ENCODE measurements around the gene PDE6A. TPM values are rescaled to one million over a fixed set of nuclear protein-coding genes. Genes with fewer than 3 reads are reported as not detected.
A peak's percentile ranks its signal among the peaks of the same experiment; 100 is the strongest.

The PDE6A gene

DNA sequence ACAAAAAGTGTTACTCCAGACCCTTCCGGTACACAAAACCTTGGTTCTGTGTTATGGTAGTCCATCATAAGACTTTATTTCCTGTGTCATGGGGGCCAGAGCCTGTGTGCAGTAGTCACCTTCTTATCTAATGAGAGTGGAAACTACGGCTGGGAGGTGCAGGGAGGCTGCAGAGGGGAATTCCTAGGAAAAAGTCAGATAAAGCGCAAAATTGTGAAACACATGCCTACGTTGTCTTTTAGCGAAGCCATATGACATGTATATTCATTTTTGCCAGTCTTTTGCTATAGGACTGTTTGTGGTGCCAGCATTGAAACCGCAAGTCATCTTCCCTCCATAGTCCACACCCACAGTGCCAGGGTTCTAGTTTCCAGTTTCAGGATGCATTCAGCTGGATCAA is 133.7 kb downstream of the PDE6A start:
- Histone ChIP-seq H3K4me2 (ENCODE audit: low read length, poor library complexity, severe bottlenecking) (no peak overlapping the region), H2AK5ac (ENCODE audit: low read length, severe bottlenecking) (no peak overlapping the region), H3K79me1 (replicated peaks; ENCODE audit: low read length, poor library complexity, severe bottlenecking) (peaks cover 10% of the 10 kb centered on the region), H3K18ac (ENCODE audit: low read depth in 1 of 2, low read length in 2 of 2) (no peak overlapping the region), H2BK120ac (ENCODE audit: low read depth, low read length) (no peak overlapping the region), H2BK5ac (ENCODE audit: low read depth, low read length, poor library complexity, severe bottlenecking) (no peak overlapping the region), H3K9ac (ENCODE audit: low read length) (no peak overlapping the region), H3K23ac (ENCODE audit: low read length in 2 of 2) (no peak overlapping the region), H2BK12ac (ENCODE audit: low read length in 2 of 2) (no peak overlapping the region), H4K91ac (ENCODE audit: low read length) (no peak overlapping the region), H4K8ac (ENCODE audit: low read length) (no peak overlapping the region), H3K4me3 (ENCODE audit: insufficient read depth in 1 of 2, low read depth in 1 of 2, low read length in 2 of 2) (no peak overlapping the region), H3K4ac (ENCODE audit: low read depth in 1 of 2, low read length in 2 of 2) (no peak overlapping the region), H3K36me3 (ENCODE audit: control insufficient read depth in 1 of 2, insufficient read depth in 2 of 2, low read depth in 1 of 2, low read length in 2 of 2) (no peaks in the 10 kb centered on the region), H2BK15ac (ENCODE audit: low read depth, poor library complexity, severe bottlenecking) (no peak overlapping the region), H3K9me3 (ENCODE audit: control insufficient read depth, low read length) (no peaks in the 10 kb centered on the region), H3K27me3 (ENCODE audit: control insufficient read depth in 1 of 2, insufficient read depth in 1 of 2, low read length in 2 of 2) (no peaks in the 10 kb centered on the region), H3K4me1 (ENCODE audit: control insufficient read depth, insufficient read depth, low read depth, low read length) (peaks cover 12% of the 10 kb centered on the region), H3K27ac (ENCODE audit: low read length, poor library complexity, severe bottlenecking) (no peak overlapping the region), H3K14ac (ENCODE audit: low read length in 2 of 2) (no peak overlapping the region), H2AFZ (ENCODE audit: low read depth, low read length) (no peak overlapping the region)
- DNase-seq, result no peak
- 90% methylated on average over 6 of the region's 6 CpGs for WGBS

DNA sequence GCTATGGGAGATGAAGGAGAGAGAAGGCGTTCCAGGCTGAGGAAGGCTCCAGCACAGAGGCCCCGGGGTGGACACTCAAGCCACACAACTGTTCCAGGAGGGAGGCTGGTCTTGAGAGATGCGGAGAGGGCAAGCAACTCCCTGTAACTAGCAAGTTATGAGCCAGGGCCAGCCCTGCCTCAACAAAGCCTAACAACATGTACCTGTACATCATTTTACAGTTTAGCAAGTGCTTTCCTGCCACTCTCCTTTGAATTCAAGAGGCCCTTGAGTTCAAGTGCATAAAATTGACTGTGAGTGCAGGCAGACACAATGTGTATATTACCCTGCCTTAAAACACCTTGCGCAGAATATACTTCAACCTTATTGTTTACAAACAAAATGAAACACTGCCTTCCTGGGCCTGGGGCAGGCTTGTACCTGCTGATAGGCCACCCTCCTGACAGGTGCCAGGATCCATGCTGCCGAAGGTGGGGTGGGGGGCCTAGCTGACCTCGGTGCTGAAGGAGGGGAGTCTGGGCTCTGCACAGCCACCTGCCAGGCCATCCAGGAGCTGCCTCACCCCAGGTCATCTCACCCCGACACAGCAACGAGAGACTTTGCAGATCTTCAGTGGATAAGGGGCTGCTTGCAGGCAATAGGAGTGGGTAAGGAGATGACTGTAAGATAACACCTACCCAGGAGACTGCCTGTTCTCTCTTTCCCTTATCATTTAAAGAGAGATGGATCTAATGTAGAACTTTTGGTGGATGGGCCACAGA is 134.5 kb downstream of the PDE6A start:
- H2BK120ac ChIP-seq (ENCODE audit: low read depth, low read length), result no peak overlapping the region
- H3K4ac ChIP-seq (ENCODE audit: low read depth in 1 of 2, low read length in 2 of 2), result no peak overlapping the region
- no peaks in the 10 kb centered on the region for H3K27me3 ChIP-seq (ENCODE audit: control insufficient read depth in 1 of 2, insufficient read depth in 1 of 2, low read length in 2 of 2)
- H3K36me3 ChIP-seq (ENCODE audit: control insufficient read depth in 1 of 2, insufficient read depth in 2 of 2, low read depth in 1 of 2, low read length in 2 of 2), result no peaks in the 10 kb centered on the region
- no peak overlapping the region for H3K14ac ChIP-seq (ENCODE audit: low read length in 2 of 2)
- no peak overlapping the region for H2BK15ac ChIP-seq (ENCODE audit: low read depth, poor library complexity, severe bottlenecking)
- 87% methylated on average over 6 of the region's 8 CpGs for WGBS
- H3K9me3 ChIP-seq (ENCODE audit: control insufficient read depth, low read length), result no peaks in the 10 kb centered on the region
- peaks cover 14% of the 10 kb centered on the region for H3K4me1 ChIP-seq (ENCODE audit: control insufficient read depth, insufficient read depth, low read depth, low read length)
- no peak overlapping the region for H3K18ac ChIP-seq (ENCODE audit: low read depth in 1 of 2, low read length in 2 of 2)
- peak overlapping the region; percentile 9 for H2BK5ac ChIP-seq (ENCODE audit: low read depth, low read length, poor library complexity, severe bottlenecking)
- H2AFZ ChIP-seq (ENCODE audit: low read depth, low read length), result no peak overlapping the region
- no peak overlapping the region for H3K27ac ChIP-seq (ENCODE audit: low read length, poor library complexity, severe bottlenecking)
- DNase-seq, result no peak
- no peak overlapping the region for H3K4me2 ChIP-seq (ENCODE audit: low read length, poor library complexity, severe bottlenecking)
- H3K23ac ChIP-seq (ENCODE audit: low read length in 2 of 2), result no peak overlapping the region
- H2AK5ac ChIP-seq (ENCODE audit: low read length, severe bottlenecking), result no peak overlapping the region
- H4K8ac ChIP-seq (ENCODE audit: low read length), result no peak overlapping the region
- no peak overlapping the region for H3K9ac ChIP-seq (ENCODE audit: low read length)
- no peak overlapping the region for H4K91ac ChIP-seq (ENCODE audit: low read length)
- H2BK12ac ChIP-seq (ENCODE audit: low read length in 2 of 2), result peak overlapping the region in 1 of 2 experiments; percentile 34
- H3K79me1 ChIP-seq (replicated peaks; ENCODE audit: low read length, poor library complexity, severe bottlenecking), result peaks cover 10% of the 10 kb centered on the region
- H3K4me3 ChIP-seq (ENCODE audit: insufficient read depth in 1 of 2, low read depth in 1 of 2, low read length in 2 of 2), result no peak overlapping the region

DNA sequence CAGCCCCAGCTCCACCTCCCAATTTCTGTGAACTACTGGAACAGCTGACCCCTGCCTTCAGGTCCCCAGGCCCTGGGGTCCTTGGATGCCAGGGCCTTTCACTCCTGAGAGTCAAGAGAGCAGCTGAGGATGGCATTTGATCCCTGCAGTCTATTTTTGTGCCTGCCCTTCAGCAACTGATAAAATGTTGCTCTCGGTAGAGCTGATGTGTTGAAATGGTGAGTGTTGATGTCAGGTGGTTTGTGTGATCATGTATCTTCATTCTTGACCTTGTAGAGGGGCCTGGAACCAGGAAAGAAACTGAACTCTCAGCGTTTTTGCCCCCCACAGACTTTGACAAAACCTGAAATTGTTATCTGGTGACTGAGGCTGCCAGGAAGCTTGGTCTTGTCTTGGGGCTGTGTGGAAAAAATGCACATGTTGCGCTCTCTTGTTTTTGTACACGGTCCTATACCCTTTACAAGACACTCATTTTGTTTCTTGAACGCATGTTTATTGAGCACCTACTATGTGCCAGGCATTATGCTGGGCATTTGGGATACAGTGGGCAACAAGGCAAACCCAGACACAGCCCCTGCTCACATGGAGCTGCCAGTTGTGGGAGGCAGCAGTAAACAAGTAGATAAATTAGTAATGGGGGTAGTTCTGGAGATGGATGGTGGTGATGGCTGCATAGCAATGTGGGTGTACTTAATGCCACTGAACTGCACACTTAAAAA is 136.2 kb downstream of the PDE6A start:
- Histone ChIP-seq H3K27me3 (ENCODE audit: control insufficient read depth in 1 of 2, insufficient read depth in 1 of 2, low read length in 2 of 2) (no peaks in the 10 kb centered on the region), H2BK15ac (ENCODE audit: low read depth, poor library complexity, severe bottlenecking) (no peak overlapping the region), H3K23ac (ENCODE audit: low read length in 2 of 2) (no peak overlapping the region), H4K8ac (ENCODE audit: low read length) (no peak overlapping the region), H3K4me2 (ENCODE audit: low read length, poor library complexity, severe bottlenecking) (no peak overlapping the region), H2AK5ac (ENCODE audit: low read length, severe bottlenecking) (no peak overlapping the region), H3K14ac (ENCODE audit: low read length in 2 of 2) (no peak overlapping the region), H3K79me1 (replicated peaks; ENCODE audit: low read length, poor library complexity, severe bottlenecking) (peaks cover 9% of the 10 kb centered on the region), H3K36me3 (ENCODE audit: control insufficient read depth in 1 of 2, insufficient read depth in 2 of 2, low read depth in 1 of 2, low read length in 2 of 2) (no peaks in the 10 kb centered on the region), H3K27ac (ENCODE audit: low read length, poor library complexity, severe bottlenecking) (no peak overlapping the region), H3K18ac (ENCODE audit: low read depth in 1 of 2, low read length in 2 of 2) (no peak overlapping the region), H2BK12ac (ENCODE audit: low read length in 2 of 2) (no peak overlapping the region), H2BK120ac (ENCODE audit: low read depth, low read length) (no peak overlapping the region), H3K9me3 (ENCODE audit: control insufficient read depth, low read length) (no peaks in the 10 kb centered on the region), H3K4me3 (ENCODE audit: insufficient read depth in 1 of 2, low read depth in 1 of 2, low read length in 2 of 2) (no peak overlapping the region), H3K4ac (ENCODE audit: low read depth in 1 of 2, low read length in 2 of 2) (no peak overlapping the region), H2BK5ac (ENCODE audit: low read depth, low read length, poor library complexity, severe bottlenecking) (no peak overlapping the region), H3K4me1 (ENCODE audit: control insufficient read depth, insufficient read depth, low read depth, low read length) (peaks cover 29% of the 10 kb centered on the region), H3K9ac (ENCODE audit: low read length) (no peak overlapping the region), H2AFZ (ENCODE audit: low read depth, low read length) (no peak overlapping the region), H4K91ac (ENCODE audit: low read length) (no peak overlapping the region)
- WGBS, result 89% methylated on average over 5 of the region's 5 CpGs
- DNase-seq, result no peak

Small RNAs within 50 kb of the gene (small RNA-seq; reads per million reads assigned to genes)
- gene RF00019 (ENCODE audit: low read depth), result not detected

Data from mesenchymal stem cell (in vitro differentiated cells and primary cell).